ENCODE data around the gene PANK1. TPM values are rescaled to one million over a fixed set of nuclear protein-coding genes. Genes with fewer than 3 reads are reported as not detected.

PANK1 gene
- total and polyA plus RNA-seq, 2 donors (not counting 3 experiments of a cell fraction or from before 2014, with no cell fraction given) = 2.0 to 6.3 TPM

DNA sequence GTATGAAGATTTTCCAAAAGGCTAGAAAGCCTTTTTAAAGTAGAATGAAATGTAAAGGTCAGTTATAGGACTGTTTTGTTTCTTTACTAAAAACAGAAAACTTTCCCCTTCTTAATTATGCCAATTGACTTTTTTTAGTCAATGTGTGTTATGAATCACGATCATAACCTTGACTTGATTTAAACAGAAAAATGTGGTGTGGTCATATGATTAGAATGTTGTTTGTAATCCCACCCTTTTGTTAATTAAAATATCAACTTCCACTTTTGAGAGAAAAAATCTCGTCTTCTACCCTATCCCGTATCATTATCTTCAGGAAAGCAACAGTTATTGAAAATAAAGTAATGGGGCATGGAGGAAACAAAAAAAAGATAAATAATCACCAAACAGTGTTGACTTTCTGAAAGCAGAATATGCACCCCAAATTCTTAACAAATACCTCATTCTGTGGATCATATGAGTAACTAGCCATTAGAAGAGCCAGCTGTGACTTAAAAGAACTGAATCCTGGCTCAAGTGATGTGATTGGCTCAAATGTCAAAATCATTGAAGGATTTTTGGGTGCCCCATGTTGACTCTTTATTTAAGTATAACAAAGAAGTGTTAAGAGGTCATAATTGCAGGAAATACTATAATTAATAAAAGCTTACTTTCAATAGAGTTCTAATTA is 77.3 kb downstream of the PANK1 start:
- intact Hi-C loops (cut with micrococcal nuclease) (loop anchor here (5.0 kb wide), 1 partner anchor 75 kb away; no protein-coding TSS in a partner anchor), dilution Hi-C loops (cut with MboI; ENCODE audit: extremely low pct_ligation_motif_present, low sequenced_read_pairs) (no loop called here)
- no TSS peak for BruUV-seq (replicated peaks)
- H3K4me3 ChIP-seq (replicated peaks in 1 of 3; ENCODE audit: insufficient read depth in 1 of 3, low read depth in 1 of 3, low read length in 3 of 3) = no peak overlapping the region
- no peaks in the 10 kb centered on the region for H3K9me1 ChIP-seq (replicated peaks; ENCODE audit: control insufficient read depth, extremely low read depth, insufficient read depth, low read length)
- no peaks in the 10 kb centered on the region for H3K9me3 ChIP-seq (replicated peaks; ENCODE audit: control insufficient read depth, insufficient read depth, low read length)
- FAIRE-seq (no peak), DNase-seq (ENCODE audit: low read depth, low spot score) (no peak)
- H3K9ac ChIP-seq (replicated peaks; ENCODE audit: extremely low read depth, insufficient read depth, low read length) = no peak overlapping the region
- no peaks in the 10 kb centered on the region for H3K4me1 ChIP-seq (ENCODE audit: control insufficient read depth, extremely low read depth, insufficient read depth, low read length)
- POLR2A ChIA-PET = no interaction called here
- H3K27me3 ChIP-seq (ENCODE audit: control insufficient read depth in 2 of 2, insufficient read depth in 2 of 2, low read length in 2 of 2) = peaks cover 0 to 3% of the 10 kb centered on the region in 2 experiments
- no peak overlapping the region for H2AFZ ChIP-seq (ENCODE audit: low read depth, low read length)
- CTCF ChIA-PET = interaction anchor here (1.2 kb wide), 1 partner anchor 102 kb away, joined by 4 read pairs; no protein-coding TSS in a partner anchor
- no peak overlapping the region for H3K4me2 ChIP-seq (ENCODE audit: insufficient read depth, low read length)
- H3K36me3 ChIP-seq (ENCODE audit: control insufficient read depth in 2 of 2, extremely low read depth in 1 of 2, insufficient read depth in 2 of 2, low read length in 2 of 2) = no peaks in the 10 kb centered on the region
- H3K27ac ChIP-seq (ENCODE audit: insufficient read depth, low read depth, low read length) = no peak overlapping the region
- no peaks in the 10 kb centered on the region for H4K20me1 ChIP-seq (replicated peaks; ENCODE audit: control insufficient read depth, extremely low read depth, insufficient read depth, low read length)
- H3K79me2 ChIP-seq (ENCODE audit: control insufficient read depth, insufficient read depth, low read length) = no peaks in the 10 kb centered on the region
- TF ChIP-seq EZH2 (IDR thresholded peaks at IDR 0.05; ENCODE audit: borderline replicate concordance, low read depth, low read length, severe bottlenecking) (no peak), JUN (IDR thresholded peaks at IDR 0.05; ENCODE audit: borderline replicate concordance, insufficient read depth, insufficient read length, low read depth) (no peak)

- Histone ChIP-seq H3K4me3 (replicated peaks in 1 of 3; ENCODE audit: insufficient read depth in 1 of 3, low read depth in 1 of 3, low read length in 3 of 3) (no peak overlapping the region), H3K9me1 (replicated peaks; ENCODE audit: control insufficient read depth, extremely low read depth, insufficient read depth, low read length) (no peaks in the 10 kb centered on the region), H3K9ac (replicated peaks; ENCODE audit: extremely low read depth, insufficient read depth, low read length) (no peak overlapping the region), H2AFZ (ENCODE audit: low read depth, low read length) (no peak overlapping the region), H3K9me3 (replicated peaks; ENCODE audit: control insufficient read depth, insufficient read depth, low read length) (no peaks in the 10 kb centered on the region), H3K4me1 (ENCODE audit: control insufficient read depth, extremely low read depth, insufficient read depth, low read length) (no peaks in the 10 kb centered on the region), H3K27ac (ENCODE audit: insufficient read depth, low read depth, low read length) (no peak overlapping the region), H4K20me1 (replicated peaks; ENCODE audit: control insufficient read depth, extremely low read depth, insufficient read depth, low read length) (no peaks in the 10 kb centered on the region), H3K79me2 (ENCODE audit: control insufficient read depth, insufficient read depth, low read length) (no peaks in the 10 kb centered on the region), H3K4me2 (ENCODE audit: insufficient read depth, low read length) (no peak overlapping the region), H3K27me3 (ENCODE audit: control insufficient read depth in 2 of 2, insufficient read depth in 2 of 2, low read length in 2 of 2) (peaks cover 0 to 5% of the 10 kb centered on the region in 2 experiments), H3K36me3 (ENCODE audit: control insufficient read depth in 2 of 2, extremely low read depth in 1 of 2, insufficient read depth in 2 of 2, low read length in 2 of 2) (no peaks in the 10 kb centered on the region)
- BruUV-seq (replicated peaks) = no TSS peak
- FAIRE-seq = no peak
- ChIA-PET POLR2A (no interaction called here), CTCF (interaction anchor here (1.2 kb wide), 1 partner anchor 101 kb away, joined by 4 read pairs; no protein-coding TSS in a partner anchor)
- intact Hi-C loops (cut with micrococcal nuclease) (loop anchor here (5.0 kb wide), 1 partner anchor 75 kb away; no protein-coding TSS in a partner anchor), dilution Hi-C loops (cut with MboI; ENCODE audit: extremely low pct_ligation_motif_present, low sequenced_read_pairs) (no loop called here)
- DNase-seq (ENCODE audit: low read depth, low spot score) = no peak
- TF ChIP-seq EZH2 (IDR thresholded peaks at IDR 0.05; ENCODE audit: borderline replicate concordance, low read depth, low read length, severe bottlenecking) = no peak
- no peak for TF ChIP-seq JUN (IDR thresholded peaks at IDR 0.05; ENCODE audit: borderline replicate concordance, insufficient read depth, insufficient read length, low read depth)
- TF ChIP-seq MYC (IDR thresholded peaks at IDR 0.05; ENCODE audit: low read depth, low read length) = no peak
- TF ChIP-seq, protein P1, sequence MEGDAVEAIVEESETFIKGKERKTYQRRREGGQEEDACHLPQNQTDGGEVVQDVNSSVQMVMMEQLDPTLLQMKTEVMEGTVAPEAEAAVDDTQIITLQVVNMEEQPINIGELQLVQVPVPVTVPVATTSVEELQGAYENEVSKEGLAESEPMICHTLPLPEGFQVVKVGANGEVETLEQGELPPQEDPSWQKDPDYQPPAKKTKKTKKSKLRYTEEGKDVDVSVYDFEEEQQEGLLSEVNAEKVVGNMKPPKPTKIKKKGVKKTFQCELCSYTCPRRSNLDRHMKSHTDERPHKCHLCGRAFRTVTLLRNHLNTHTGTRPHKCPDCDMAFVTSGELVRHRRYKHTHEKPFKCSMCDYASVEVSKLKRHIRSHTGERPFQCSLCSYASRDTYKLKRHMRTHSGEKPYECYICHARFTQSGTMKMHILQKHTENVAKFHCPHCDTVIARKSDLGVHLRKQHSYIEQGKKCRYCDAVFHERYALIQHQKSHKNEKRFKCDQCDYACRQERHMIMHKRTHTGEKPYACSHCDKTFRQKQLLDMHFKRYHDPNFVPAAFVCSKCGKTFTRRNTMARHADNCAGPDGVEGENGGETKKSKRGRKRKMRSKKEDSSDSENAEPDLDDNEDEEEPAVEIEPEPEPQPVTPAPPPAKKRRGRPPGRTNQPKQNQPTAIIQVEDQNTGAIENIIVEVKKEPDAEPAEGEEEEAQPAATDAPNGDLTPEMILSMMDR (IDR thresholded peaks at IDR 0.05; ENCODE audit: extremely low read depth in 1 of 2, insufficient read depth in 1 of 2, low read depth in 1 of 2, low read length in 2 of 2) = no peak
- TF ChIP-seq POLR2AphosphoS5 (IDR thresholded peaks at IDR 0.05; ENCODE audit: insufficient read depth, low read depth, low read length) = no peak
- TF ChIP-seq, protein P2, sequence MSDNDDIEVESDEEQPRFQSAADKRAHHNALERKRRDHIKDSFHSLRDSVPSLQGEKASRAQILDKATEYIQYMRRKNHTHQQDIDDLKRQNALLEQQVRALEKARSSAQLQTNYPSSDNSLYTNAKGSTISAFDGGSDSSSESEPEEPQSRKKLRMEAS (IDR thresholded peaks at IDR 0.05; ENCODE audit: insufficient read depth, insufficient read length) = no peak
- TF ChIP-seq FOS (IDR thresholded peaks at IDR 0.05; ENCODE audit: borderline replicate concordance, insufficient read depth, low read length) = no peak
- no peak for TF ChIP-seq POLR2A (IDR thresholded peaks at IDR 0.05; ENCODE audit: low read depth, low read length)
- TF ChIP-seq GATA2 (IDR thresholded peaks at IDR 0.05; ENCODE audit: insufficient read depth, insufficient read length, low read depth, low read length) = no peak
These were observed 78.0 kb downstream of the PANK1 start for GRCh38 chr10:89566992-89567391.

Data from endothelial cell of umbilical vein (primary cell).